ENCODE data around the gene RLF.

RLF gene

GRCh38 chr1:40161125-40161887, at the start of gene RLF:
TSS of gene RLF (plus strand) at chr1:40161387. CDS start at chr1:40161400, 13 bp downstream.
- DNase-seq, result peak; percentile 98

- no peak for DNase-seq
Measured at GRCh38 chr1:40114400-40114799, 46.8 kb upstream of the RLF start.

- DNase-seq, result no peak
Measured at GRCh38 chr1:40120128-40120527, 41.1 kb upstream of the RLF start.

GRCh38 chr1:40122855-40123254, 38.3 kb upstream of the RLF start:
- DNase-seq, result no peak

GRCh38 chr1:40130892-40131291, 30.3 kb upstream of the RLF start:
- DNase-seq, result no peak

GRCh38 chr1:40132383-40133311, 28.5 kb upstream of the RLF start:
- DNase-seq, result no peak

- DNase-seq, result no peak
Measured at GRCh38 chr1:40133312-40133665, 27.9 kb upstream of the RLF start.

GRCh38 chr1:40133839-40134238, 27.3 kb upstream of the RLF start:
- no peak for DNase-seq

GRCh38 chr1:40140211-40140973, 20.8 kb upstream of the RLF start:
- DNase-seq, result no peak

GRCh38 chr1:40141878-40142535, 19.2 kb upstream of the RLF start:
- no peak for DNase-seq

- DNase-seq, result peak; percentile 71
Measured at GRCh38 chr1:40143891-40144575, 17.2 kb upstream of the RLF start.

- DNase-seq, result no peak
Measured at GRCh38 chr1:40151457-40152079, 9.6 kb upstream of the RLF start.

- peak; percentile 12 for DNase-seq
Measured at GRCh38 chr1:40153073-40153770, 8.0 kb upstream of the RLF start.

GRCh38 chr1:40155135-40155534, 6.1 kb upstream of the RLF start:
- DNase-seq, result no peak

GRCh38 chr1:40155910-40156309, 5.3 kb upstream of the RLF start:
- peak; percentile 56 for DNase-seq

- DNase-seq, result no peak
Measured at GRCh38 chr1:40160806-40161124, 422 bp upstream of the RLF start.

GRCh38 chr1:40161888-40162397, 756 bp downstream of the RLF start:
- no peak for DNase-seq

- no peak for DNase-seq
Measured at GRCh38 chr1:40162753-40163441, 1.7 kb downstream of the RLF start.

- no peak for DNase-seq
Measured at GRCh38 chr1:40167317-40167716, 6.1 kb downstream of the RLF start.

- no peak for DNase-seq
Measured at GRCh38 chr1:40171036-40171435, 9.8 kb downstream of the RLF start.

Data from DMS153 (cell line).